ENCODE results near the gene RMND5B.
"Not testable (repeated sequence)": the region's sequence is repeated elsewhere in the genome, so short reads cannot be mapped to it uniquely, and the experiment has no call there.

Gene RMND5B, protein sequence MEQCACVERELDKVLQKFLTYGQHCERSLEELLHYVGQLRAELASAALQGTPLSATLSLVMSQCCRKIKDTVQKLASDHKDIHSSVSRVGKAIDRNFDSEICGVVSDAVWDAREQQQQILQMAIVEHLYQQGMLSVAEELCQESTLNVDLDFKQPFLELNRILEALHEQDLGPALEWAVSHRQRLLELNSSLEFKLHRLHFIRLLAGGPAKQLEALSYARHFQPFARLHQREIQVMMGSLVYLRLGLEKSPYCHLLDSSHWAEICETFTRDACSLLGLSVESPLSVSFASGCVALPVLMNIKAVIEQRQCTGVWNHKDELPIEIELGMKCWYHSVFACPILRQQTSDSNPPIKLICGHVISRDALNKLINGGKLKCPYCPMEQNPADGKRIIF

DNA sequence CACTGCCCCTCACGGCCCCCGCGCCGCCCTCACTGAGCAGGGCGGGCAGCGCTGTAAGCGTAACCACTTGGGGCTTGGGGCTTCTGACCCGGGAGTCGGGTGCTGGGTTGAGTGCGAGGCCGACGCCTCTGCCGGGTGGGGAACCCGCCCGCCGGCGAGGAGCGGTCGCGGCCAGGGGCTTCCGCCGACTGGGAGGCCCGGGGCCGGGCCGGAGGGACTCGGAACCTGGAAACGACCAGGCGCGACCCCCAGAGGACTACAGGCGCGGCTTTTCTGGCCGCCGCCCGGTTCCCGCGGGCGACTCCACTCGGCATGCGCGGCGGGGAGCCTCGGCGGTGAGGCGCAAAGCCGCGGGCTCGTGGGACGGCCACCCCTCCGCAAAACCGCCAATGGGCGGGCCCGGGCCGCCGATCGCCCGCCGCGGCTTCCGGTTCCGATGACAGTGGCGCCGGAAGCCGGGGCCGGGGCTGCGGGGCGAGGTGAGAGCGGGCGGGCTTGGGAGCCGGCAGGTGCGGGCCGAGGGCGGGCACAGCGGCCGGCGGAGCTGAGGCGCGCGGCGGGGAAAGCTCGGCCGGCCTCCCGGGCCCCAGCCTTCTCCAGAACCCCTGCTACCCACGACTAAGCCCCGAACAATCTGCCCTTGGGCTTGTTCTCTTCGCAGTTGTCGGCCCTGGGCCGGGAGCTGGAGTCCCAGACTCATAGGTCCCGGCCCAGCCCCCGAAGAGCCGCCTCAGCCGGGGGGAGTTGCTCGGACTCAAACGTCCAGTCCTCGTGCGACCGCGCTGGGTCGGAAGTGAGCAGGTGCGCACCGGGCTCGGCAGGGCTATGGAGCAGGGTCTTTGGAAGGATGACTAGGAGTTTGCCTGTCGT, at the start of gene RMND5B:
Gene RMND5B, plus strand, starts transcription at position 439 of the 870 bp plus-strand sequence. CDS start 7,106 bp downstream, outside the sequence.
- DNase-seq: peak; percentile 88

DNA sequence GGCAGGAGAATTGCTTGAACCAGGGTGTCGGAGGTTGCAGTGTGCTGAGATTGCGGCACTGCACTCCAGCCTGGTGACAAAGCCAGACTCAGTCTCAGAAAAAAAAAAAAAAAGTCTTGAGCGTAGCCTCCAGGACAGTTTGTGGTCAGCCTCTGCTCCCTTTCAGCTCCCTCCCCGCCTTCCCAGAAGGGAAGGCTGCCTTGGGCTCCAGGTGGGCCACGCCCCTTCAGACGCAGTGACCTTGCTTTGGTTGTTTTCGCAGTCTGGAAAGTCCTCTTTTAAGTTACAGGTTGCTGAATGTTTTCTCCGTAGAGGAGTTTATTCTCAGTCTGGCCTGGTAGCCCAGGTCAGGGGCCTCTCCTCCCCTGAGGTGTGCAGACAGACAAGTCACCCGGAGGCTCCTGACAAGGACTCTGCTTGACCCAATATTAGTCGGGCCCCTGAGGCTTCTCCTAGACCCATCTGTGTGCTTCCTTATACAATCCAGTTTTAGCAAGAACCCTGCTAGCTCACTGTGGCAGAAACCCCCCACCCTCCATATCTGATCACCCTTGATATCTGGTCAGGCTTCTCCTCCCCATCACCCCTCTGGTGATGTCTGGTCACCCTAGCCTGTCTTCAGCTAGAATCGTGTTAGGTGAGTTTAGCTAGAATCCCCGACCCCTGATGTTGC, 49.1 kb upstream of the RMND5B start:
- no peak for DNase-seq

DNA sequence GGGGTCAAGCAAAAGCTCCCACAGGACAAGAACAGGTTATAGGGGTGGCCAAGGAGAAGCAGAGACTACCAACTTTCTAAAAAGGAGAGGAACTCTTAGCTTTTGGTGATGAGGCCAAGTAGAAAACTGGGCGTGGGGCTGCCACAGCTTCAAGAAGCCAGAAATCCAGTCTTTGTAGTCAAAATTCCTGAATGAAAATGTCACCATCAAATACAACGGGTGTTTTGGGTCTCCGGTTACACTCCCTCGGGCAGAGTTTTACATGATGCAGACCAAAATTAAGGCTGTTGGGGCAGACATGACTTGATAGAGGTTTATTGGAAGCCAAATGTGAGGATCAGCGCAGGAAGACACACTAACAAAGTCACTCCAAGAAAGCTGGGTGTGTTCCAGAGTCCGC, 46.9 kb upstream of the RMND5B start:
- DNase-seq: no peak

DNA sequence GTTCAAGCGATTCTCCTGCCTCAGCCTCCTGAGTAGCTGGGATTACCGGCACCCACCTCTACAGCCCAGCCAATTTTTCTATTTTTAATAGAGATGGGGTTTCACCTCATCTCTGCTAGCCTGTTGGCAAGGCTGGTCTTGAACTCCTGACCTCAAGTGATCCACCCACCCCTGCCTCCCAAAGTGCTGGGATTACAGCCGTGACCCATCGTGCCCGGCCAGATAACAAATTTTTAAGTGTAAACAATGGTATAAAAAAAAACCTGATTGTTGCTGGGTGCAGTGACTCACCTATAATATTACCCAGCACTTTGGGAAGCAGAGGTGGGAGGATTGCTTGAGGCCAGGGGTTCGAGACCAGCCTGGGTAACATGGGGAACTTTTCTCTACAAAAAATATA, 45.5 kb upstream of the RMND5B start:
- no peak for DNase-seq

DNA sequence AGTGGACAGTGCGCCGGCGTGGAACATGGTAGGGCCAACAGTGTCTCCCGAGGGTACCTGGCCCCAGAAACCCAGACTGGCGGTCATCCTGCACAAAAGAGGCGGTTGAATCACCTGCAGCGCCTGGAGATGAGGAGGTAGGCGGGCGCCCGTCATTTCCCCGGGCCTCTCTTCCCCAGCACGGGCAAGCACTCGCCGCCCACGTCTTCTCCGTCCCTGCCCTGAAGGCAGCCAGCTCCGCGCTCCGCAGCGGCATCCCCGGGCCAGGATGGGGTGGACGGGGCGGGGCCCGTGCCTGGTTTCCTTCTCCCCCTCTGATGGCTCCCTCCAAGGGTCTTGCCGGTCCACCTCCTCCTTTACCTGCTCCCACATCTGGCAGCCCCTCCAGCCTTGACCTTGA, 44.5 kb upstream of the RMND5B start:
- DNase-seq: no peak

DNA sequence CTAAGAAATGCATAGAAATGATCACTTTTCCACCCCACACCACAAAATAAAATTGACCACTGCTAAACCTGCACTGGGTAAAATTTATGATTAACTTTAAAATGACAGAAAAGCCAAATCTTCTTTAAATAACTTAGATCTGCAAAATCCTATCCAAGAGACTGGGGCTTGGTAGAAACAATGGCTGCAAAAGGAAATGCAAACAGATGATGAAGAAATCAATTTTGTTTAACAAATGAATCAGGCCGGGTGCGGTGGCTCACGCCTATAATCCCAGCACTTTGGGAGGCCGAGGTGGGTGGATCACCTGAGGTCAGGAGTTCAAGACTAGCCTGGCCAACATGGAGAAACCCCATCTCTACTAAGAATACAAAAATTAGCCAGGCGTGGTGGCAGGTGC, 43.6 kb upstream of the RMND5B start:
- not testable (repeated sequence) for DNase-seq

DNA sequence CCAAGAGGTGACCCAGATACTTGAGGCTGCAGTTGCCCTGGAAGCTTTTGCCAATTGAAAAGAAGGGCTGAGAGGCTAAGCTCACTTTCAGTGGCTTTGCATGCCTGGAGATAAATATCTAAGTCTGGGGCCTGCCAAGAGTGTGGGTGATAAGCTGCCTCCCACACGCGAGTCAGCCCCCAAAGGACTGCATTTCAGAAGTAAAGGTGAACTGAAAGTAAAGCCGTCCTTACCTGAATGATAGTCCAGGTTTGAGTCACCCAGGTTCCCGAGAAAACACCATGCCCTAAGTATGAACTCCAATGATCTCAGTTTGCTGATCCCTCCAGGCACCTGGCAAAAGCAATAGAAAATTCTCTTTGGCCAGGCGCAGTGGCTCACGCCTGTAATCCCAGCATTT, 40.0 kb upstream of the RMND5B start:
- DNase-seq: no peak

DNA sequence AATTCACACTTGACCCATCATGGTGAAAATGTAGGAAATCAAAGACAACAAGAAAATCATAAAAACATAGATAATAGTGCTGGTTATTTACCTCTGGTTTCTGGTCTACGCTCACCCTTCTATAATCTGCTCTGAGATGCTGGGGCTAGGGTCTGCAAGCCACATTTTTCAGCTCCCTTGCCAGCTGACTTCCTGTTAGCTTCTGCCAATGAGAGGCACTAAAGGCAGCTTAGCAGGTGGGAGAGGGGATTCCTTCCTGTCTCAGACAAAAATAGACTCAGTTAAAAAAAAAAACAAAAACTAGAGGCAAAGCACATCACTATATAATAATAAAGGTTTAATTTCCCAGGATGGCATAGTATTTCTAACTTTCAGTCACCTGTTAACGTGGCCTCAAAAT, 37.7 kb upstream of the RMND5B start:
- DNase-seq: no peak

DNA sequence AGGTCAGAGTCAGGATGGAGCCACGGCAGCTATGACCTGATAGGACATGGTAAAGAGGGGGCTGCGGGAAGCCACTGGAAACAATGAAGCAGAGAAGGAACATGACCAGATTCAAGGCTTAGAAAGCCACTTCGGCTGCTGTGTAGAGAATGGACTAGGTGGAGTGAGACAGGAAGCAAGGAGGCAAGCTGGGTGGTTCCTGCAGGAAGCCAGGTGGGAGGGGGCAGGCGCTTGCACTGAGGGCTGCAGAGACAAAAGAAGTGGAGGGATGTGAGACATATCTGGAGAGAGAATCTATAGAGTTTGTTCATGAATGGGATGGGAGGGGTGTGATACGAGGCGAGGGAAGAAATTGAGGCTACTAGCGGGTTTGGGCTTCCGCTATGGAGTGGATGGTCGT, 36.5 kb upstream of the RMND5B start:
- DNase-seq: no peak

DNA sequence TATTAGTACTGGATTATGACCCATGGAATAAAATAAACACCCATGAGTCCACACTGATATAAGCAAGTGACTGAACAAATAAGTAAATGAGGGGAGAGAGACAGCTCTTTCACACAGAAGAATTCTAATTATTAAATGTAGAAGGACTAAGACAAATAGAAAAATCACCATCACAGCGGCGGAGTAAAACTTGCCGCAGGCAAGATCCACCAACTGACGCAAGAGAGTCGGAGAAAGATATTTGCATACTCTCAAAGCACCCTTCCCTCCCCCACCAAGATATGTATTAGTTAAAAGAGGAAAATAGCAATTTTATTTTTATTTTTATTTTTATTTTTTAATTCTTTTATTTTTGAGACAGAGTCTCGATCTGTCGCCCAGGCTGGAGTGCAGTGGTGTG, 32.1 kb upstream of the RMND5B start:
- no peak for DNase-seq

DNA sequence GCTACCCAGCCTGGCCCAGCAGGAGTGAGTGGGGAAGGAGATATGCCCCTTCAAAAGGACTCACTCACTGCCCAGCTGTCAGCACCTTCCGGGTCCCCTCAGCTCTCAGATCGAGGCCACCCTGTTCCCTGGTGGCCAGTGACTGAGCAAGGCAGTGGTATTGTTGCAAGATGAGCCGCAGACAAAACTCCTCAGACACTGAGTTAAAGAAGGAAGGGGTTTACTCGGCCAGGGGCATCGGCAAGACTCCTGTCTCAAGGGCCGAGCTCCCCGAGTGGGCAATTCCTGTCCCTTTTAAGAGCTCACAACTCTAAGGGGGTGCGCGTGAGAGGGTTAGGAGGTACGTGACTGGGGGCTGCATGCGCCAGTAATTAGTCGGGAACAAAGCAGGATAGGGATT, 27.2 kb upstream of the RMND5B start:
- no peak for DNase-seq

DNA sequence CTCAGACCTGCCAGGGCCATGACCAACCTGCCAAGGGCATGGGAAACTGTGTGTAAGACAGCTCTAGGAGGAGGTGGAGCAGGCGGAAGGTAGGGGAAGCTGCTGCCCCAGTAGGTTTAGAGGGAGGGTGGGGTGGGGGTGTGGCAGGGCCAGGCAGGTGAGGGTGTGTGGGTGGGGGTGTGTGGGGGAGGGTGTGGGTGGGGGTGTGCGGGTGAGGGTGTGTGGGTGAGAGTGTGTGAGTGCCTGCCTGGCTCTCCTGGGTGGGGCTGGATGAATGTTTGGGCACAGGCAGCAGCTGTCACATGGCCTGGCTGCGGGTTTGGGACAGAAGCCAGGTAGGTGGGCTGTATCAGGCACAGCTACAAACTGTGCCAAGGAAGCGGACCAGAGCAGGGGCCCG, 26.3 kb upstream of the RMND5B start:
- no peak for DNase-seq

DNA sequence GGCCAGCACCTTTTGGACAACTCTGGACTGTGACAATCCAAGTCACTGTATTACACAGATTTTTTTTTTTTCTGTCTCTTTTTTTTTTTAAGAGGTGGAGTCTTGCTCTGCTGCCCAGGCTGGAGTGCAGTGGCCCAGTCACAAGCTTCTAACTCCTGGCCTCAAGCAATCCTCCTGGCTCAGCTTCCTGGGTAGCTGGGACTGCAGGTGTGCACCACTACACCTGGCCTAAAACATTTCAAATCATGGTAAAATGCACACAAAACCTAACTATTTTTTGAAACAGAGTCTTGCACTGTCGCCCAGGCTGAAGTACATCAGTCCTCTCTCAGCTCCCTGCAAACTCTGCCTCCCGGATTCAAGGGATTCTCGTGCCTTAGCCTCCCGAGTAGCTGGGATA, 24.7 kb upstream of the RMND5B start:
- no peak for DNase-seq

DNA sequence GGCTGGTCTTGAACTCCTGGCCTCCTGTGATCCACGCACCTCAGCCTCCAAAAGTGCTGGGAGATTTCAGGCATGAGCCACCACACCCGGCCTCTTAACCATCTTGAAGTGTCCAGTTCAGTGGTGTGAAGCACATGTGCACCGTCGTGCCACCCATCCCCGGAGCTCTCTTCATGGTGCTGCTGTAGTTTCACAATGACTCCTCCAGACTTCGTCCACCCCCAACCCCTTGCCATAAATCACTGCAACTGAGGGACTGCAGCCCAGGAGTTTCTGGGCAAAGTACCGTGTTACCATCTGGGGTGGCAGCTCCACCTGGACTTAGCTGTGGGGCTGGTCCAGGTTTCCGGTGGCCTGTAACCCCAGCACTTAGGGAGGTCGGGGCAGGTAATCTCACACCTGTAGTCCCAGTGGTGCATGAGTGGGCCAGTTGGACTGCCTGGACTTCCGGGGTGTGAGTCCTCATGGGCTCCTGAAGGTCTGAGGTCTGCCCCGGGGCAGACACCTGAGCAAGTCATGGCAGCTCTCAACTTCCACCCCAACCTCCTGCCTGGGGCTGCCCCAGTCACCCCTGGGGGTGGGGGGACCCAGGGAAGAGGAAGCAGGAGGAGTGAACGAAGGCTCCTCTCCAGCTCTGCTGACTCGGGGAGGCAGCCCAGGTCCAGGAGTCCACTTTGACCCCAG, 24.1 kb upstream of the RMND5B start:
- no peak for DNase-seq

DNA sequence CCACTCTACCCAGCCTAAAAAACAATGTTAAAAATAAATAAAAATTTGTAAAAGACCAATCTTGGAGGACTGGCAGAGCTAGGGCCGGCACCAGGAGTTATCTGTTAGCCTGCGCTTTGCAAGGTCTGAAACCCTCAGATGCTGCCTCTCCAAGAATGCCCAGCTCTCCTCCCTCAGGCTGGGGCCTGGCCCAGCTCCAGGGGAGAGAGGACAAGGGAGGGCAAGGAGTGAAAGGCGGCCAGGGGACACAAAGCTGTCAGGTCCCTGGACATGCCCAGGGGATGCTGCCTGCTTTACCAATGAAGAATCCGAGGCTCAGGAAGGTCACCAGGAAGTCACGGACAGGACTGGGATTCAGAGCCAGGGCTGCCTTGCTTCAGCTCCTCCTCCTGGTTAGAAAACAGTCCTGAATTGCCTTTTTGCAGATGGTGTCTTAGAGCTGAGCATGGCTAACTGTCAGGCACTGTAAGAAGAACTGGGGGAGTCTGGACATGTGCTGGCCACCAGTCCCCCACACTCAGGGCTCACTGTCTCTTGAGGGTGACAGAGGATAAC, 23.0 kb upstream of the RMND5B start:
- no peak for DNase-seq

DNA sequence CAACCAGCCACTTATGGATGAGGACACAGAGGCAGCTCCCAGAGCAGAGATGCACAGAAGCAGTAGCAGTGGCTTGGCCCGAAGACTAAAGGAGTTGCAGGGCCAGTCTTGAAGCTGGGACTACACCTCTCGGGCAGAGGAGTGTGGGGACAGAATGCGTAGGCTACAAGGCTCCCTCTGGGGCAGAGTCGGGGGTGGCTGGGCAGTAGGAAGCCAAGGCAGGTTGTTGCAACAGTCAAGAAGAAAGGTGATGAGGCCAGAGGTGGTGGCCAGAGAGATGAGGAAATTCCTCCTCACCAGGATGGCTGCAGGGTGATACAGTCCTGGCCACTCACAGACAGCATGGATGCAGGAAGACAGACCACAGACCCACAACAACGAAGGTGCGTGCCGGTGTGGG, 22.4 kb upstream of the RMND5B start:
- no peak for DNase-seq

DNA sequence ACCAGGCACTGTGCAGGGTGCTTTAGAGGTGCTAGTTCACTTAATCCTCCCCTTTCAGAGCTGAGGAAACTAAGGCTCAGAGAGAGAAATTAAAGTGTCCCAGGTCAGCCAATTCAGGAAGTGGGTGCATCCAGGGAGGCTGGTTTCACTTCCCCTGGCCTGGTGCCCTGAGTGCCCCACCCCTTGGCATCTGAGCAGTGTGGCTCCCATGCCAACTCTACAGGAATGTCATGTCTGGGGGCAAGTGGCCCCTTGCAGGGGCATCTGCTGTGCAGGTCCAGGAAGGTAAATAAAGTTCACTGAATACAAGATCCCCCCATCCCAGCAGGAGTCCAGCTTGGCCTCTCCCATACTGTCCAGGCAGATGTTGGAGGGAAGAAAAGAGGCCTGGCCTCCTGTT, 21.8 kb upstream of the RMND5B start:
- no peak for DNase-seq

DNA sequence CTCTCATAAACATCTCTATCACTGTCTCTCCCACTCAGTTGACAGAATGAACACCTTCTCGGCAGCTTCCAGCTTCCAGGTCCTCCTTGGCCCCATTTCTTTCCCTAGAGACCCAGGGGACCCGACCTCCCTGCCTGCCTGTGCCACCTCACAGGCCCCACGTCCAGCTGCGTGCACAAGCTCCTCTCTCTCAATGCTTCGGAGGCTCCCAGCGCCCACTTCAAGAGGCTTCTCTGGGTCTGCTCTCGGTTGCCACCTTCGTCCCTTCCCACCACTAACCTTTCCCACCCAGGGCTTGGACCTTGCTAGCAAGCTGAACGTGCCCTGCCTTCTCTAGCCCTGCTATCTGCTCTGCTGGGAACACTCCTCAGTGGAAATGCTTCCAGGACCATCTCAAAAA, 20.3 kb upstream of the RMND5B start:
- no peak for DNase-seq

DNA sequence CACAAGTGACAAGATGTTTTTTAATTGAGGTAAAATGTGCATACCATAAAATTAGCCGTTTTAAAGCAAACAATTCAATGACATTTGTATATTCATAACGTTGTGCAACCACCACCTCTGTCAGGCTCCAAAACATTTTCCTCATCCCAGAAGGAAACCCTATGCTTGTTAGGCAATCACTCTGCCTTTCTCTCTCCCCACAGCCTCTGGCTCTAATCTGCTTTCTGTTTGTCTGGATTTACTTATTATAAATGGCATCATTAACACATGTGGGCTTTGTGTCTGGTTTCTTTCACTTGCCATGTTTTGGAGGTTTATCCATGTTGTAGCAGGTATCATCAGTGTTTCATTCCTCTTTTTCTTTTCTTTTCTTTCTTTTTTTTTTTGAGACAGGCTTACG, 18.9 kb upstream of the RMND5B start:
- DNase-seq: no peak

DNA sequence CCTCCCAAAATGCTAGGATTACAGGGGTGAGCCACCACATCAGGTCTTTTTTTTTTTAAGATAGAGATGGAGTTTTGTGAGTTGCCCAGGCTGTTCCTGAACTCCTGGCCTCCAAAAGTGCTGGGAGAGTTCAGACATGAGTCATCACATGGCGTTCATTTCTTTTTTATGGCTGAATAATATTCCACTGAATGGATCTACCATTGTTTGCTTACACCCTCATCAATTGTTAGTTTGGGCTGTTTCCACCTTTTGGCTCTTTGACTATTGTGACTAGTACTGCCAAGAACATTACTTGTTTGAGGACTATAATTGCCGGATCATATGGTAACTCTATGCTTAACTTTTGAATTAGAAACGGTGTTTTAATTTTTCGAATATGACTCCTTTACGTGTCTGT, 18.3 kb upstream of the RMND5B start:
- no peak for DNase-seq

DNA sequence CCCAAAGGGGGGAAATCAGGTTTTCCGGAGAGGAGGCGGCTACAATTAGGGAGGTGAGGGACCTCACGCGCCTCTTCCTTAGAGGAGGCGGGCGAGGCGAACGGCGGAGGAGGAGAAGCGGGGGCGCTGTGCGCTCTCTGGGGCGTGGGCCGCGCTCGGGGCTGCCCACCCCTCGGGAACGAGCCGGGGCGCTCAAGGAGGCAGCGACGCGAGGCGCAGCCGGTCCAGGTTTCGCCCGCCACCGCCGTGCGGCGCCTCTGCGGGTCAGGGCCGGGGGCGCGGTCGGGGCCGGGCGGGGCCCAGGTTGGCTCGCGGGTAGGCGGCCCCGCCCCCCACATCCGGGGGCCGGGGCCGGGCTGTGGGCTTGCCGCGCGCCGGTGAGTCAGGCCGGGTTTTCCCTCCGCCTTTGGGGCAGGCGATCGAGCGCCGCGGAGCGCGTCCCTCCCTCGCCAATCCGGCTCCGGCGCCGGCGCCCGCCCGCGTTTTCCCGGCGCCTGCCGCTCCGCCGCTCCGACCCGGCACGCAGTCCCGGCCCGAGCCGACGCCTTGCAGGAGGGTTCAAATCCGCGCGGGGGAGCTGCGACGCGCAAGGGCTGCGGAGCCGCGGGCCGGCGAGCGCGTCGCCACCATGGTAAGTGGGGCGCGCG, 17.6 kb upstream of the RMND5B start, which contains the start of gene N4BP3:
Gene N4BP3, plus strand, starts transcription at position 392 of the 647 bp plus-strand sequence. CDS start 6,052 bp downstream, outside the sequence.
- DNase-seq: peak; percentile 87

DNA sequence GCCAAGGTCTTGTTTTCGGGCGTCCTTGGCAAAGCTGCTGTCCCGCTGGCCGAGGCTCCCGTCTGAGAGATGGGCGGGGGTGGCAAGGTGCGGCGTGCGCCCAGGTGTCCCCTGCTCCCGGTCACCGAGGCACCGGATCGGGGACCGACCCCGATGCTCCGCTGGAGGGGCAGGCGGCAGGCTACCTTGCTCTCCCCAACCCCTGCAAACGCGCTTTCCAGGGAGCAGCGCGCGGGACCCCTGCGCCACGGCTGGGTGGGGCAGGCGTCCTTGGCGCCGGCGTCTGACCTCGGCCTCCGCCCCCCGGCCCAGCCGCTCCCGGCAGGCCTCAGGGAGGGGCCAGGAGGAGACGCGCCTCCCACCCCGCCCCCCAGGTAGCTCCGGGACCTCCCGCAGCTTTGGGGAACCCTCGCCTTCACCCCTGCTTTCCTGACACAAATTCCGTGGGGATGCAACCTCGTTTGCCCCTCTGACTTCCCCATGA, 16.9 kb upstream of the RMND5B start:
- DNase-seq: no peak

Measured in CD4-positive, alpha-beta T cell treated with Interleukin-12 subunit alpha and Interleukin-12 subunit beta, for 1 hour (primary cell).